Mucosa of rectum (tissue), 2 donors: ENCODE data around the gene TRIM41.

Source experiments
- H3K27ac ChIP-seq, 2 donors: one replicate each; pipeline ENCODE4 v1.7.0; 2013; ENCODE audit warnings: inconsistent platforms in 2 of 2, low read depth in 2 of 2, low read length in 2 of 2
- H3K27me3 ChIP-seq, 2 donors: one replicate each; pipeline ENCODE4 v1.7.0; 2013; ENCODE audit warnings: low read length in 2 of 2; ENCODE audit not compliant: control insufficient read depth in 2 of 2, insufficient read depth in 2 of 2
- H3K36me3 ChIP-seq, 2 donors: one replicate each; pipeline ENCODE4 v1.7.0; 2013; ENCODE audit warnings: low read length in 2 of 2; ENCODE audit not compliant: control insufficient read depth in 2 of 2, insufficient read depth in 2 of 2
- H3K4me1 ChIP-seq, 2 donors: one replicate each; pipeline ENCODE4 v1.7.0; 2013; ENCODE audit warnings: low read length in 2 of 2, mild to moderate bottlenecking in 1 of 2; ENCODE audit not compliant: control insufficient read depth in 2 of 2, insufficient read depth in 2 of 2
- H3K4me3 ChIP-seq, 2 donors: one replicate each; pipeline ENCODE4 v1.7.0; 2013; ENCODE audit warnings: low read length in 2 of 2
- H3K9ac ChIP-seq, 2 donors: one replicate each; pipeline ENCODE4 v1.7.0; 2013; ENCODE audit warnings: low read length in 2 of 2, low read depth in 1 of 2, mild to moderate bottlenecking in 1 of 2
- H3K9me3 ChIP-seq, 2 donors: one replicate each; pipeline ENCODE4 v1.7.0; 2013; ENCODE audit warnings: low read length in 2 of 2; ENCODE audit not compliant: control insufficient read depth in 2 of 2
- donor health status: healthy.
- donor health status: Normal muscosa, but diverticular disease.

TRIM41 gene

GRCh38 chr5:181193656-181194055, 29.4 kb upstream of the TRIM41 start:
- H3K9ac ChIP-seq, result no peak overlapping the region
- H3K27ac ChIP-seq, result no peak overlapping the region

GRCh38 chr5:181194489-181195248, 28.4 kb upstream of the TRIM41 start:
- no peak overlapping the region for H3K27ac ChIP-seq
- peaks cover 10 to 12% of the 10 kb centered on the region in 2 donors for H3K4me1 ChIP-seq
- no peaks in the 10 kb centered on the region for H3K27me3 ChIP-seq
- H3K36me3 ChIP-seq, result no peaks in the 10 kb centered on the region
- no peaks in the 10 kb centered on the region for H3K9me3 ChIP-seq
- H3K4me3 ChIP-seq, result no peak overlapping the region
- H3K9ac ChIP-seq, result no peak overlapping the region

More at GRCh38 chr5:181193656-181194055, 29.4 kb upstream of the TRIM41 start:
- Histone ChIP-seq H3K4me3 (no peak overlapping the region), H3K36me3 (no peaks in the 10 kb centered on the region), H3K9me3 (no peaks in the 10 kb centered on the region), H3K4me1 (peaks cover 12% of the 10 kb centered on the region in 2 donors), H3K27me3 (no peaks in the 10 kb centered on the region)

GRCh38 chr5:181195249-181195761, 27.8 kb upstream of the TRIM41 start:
- Histone ChIP-seq H3K4me3 (no peak overlapping the region), H3K27ac (no peak overlapping the region), H3K27me3 (no peaks in the 10 kb centered on the region), H3K36me3 (no peaks in the 10 kb centered on the region), H3K9ac (no peak overlapping the region), H3K9me3 (no peaks in the 10 kb centered on the region), H3K4me1 (peaks cover 5 to 11% of the 10 kb centered on the region in 2 donors)

- Histone ChIP-seq H3K27ac (no peak overlapping the region), H3K36me3 (no peaks in the 10 kb centered on the region), H3K4me1 (peaks cover 2 to 11% of the 10 kb centered on the region in 2 donors), H3K9me3 (no peaks in the 10 kb centered on the region), H3K9ac (no peak overlapping the region), H3K4me3 (no peak overlapping the region), H3K27me3 (no peaks in the 10 kb centered on the region)
Observed at GRCh38 chr5:181197326-181197951, 25.6 kb upstream of the TRIM41 start.

GRCh38 chr5:181198106-181198685, 24.9 kb upstream of the TRIM41 start:
- Histone ChIP-seq H3K9ac (no peak overlapping the region), H3K4me1 (peaks cover 0 to 12% of the 10 kb centered on the region in 2 donors), H3K36me3 (no peaks in the 10 kb centered on the region), H3K27ac (no peak overlapping the region), H3K4me3 (no peak overlapping the region), H3K27me3 (no peaks in the 10 kb centered on the region), H3K9me3 (no peaks in the 10 kb centered on the region)

GRCh38 chr5:181198905-181199519, 24.1 kb upstream of the TRIM41 start:
- Histone ChIP-seq H3K4me3 (no peak overlapping the region), H3K27ac (no peak overlapping the region), H3K9ac (no peak overlapping the region), H3K27me3 (peaks cover 0 to 3% of the 10 kb centered on the region in 2 donors), H3K36me3 (no peaks in the 10 kb centered on the region), H3K4me1 (peaks cover 0 to 16% of the 10 kb centered on the region in 2 donors), H3K9me3 (no peaks in the 10 kb centered on the region)

- Histone ChIP-seq H3K9me3 (no peaks in the 10 kb centered on the region), H3K9ac (no peak overlapping the region), H3K27me3 (peaks cover 0 to 3% of the 10 kb centered on the region in 2 donors), H3K27ac (no peak overlapping the region), H3K4me3 (no peak overlapping the region), H3K4me1 (peaks cover 4 to 20% of the 10 kb centered on the region in 2 donors), H3K36me3 (no peaks in the 10 kb centered on the region)
Observed at GRCh38 chr5:181199881-181200638, 23.0 kb upstream of the TRIM41 start.

- Histone ChIP-seq H3K27ac (no peak overlapping the region), H3K4me3 (no peak overlapping the region), H3K27me3 (peaks cover 0 to 4% of the 10 kb centered on the region in 2 donors), H3K9ac (no peak overlapping the region), H3K9me3 (no peaks in the 10 kb centered on the region), H3K4me1 (peaks cover 9 to 26% of the 10 kb centered on the region in 2 donors), H3K36me3 (no peaks in the 10 kb centered on the region)
Observed at GRCh38 chr5:181200816-181201215, 22.3 kb upstream of the TRIM41 start.

GRCh38 chr5:181203093-181203711, 19.9 kb upstream of the TRIM41 start:
- peaks cover 0 to 7% of the 10 kb centered on the region in 2 donors for H3K27me3 ChIP-seq
- H3K27ac ChIP-seq, result peak overlapping the region in 1 of 2 donors; percentile 16
- peaks cover 17 to 33% of the 10 kb centered on the region in 2 donors for H3K4me1 ChIP-seq
- H3K9ac ChIP-seq, result no peak overlapping the region
- no peak overlapping the region for H3K4me3 ChIP-seq
- no peaks in the 10 kb centered on the region for H3K36me3 ChIP-seq
- H3K9me3 ChIP-seq, result no peaks in the 10 kb centered on the region
